ENCODE results near the gene AEBP2.
A peak's percentile ranks its signal among the peaks of the same experiment; 100 is the strongest.

DNA sequence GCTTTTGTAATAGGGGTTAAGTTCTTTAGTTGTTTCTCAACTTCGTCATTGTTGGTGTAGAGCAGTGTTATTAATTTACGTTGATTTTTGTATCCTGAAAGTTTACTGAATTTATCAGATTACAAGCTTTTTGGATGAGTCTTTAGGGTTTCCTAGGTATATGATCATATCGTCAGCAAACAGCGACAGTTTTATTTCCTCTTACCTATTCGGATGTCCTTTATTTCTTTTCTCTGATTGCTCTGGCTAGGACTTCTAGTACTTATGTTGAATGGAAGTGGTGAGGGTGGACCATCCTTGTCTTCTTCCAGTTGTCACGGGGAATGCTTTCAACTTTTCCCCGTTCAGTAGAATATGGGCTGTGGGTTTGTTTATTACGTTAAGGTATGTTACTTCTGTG, 37.8 kb downstream of the AEBP2 start:
- no peak for TF ChIP-seq POLR2AphosphoS5 (IDR thresholded peaks at IDR 0.05; ENCODE audit: low read depth, low read length)
- TF ChIP-seq POLR2A (IDR thresholded peaks at IDR 0.05; ENCODE audit: low read depth, low read length), result no peak
- no peak for TF ChIP-seq TAF1 (IDR thresholded peaks at IDR 0.05; ENCODE audit: low read depth, low read length)
- TF ChIP-seq PAX5 (IDR thresholded peaks at IDR 0.05; ENCODE audit: insufficient read depth, low read length, severe bottlenecking), result no peak
- TF ChIP-seq POU2F2 (IDR thresholded peaks at IDR 0.05; ENCODE audit: low read depth, low read length), result no peak
- TF ChIP-seq SPI1 (IDR thresholded peaks at IDR 0.05; ENCODE audit: low read depth, low read length), result peak; percentile 50; the same call in 1 of the 2 replicates
